Subcutaneous abdominal adipose tissue (tissue), 5 donors: ENCODE results near the gene RGS8.

Experiments
- H3K27ac ChIP-seq: one replicate; pipeline ENCODE4 v1.7.0; 2013; ENCODE audit warnings: low read depth, mild to moderate bottlenecking, inconsistent platforms, low read length, moderate library complexity
- H3K27me3 ChIP-seq, 5 donors: one replicate each; pipeline ENCODE4 v1.7.0; 2013; ENCODE audit warnings: low read length in 5 of 5, inconsistent platforms in 1 of 5; ENCODE audit not compliant: control insufficient read depth in 5 of 5, insufficient read depth in 4 of 5
- H3K36me3 ChIP-seq, 5 donors: one replicate each; pipeline ENCODE4 v1.7.0; 2013; ENCODE audit warnings: low read length in 5 of 5; ENCODE audit not compliant: control insufficient read depth in 5 of 5, insufficient read depth in 5 of 5
- H3K4me1 ChIP-seq, 5 donors: one replicate each; pipeline ENCODE4 v1.7.0; 2013; ENCODE audit warnings: low read length in 5 of 5, mild to moderate bottlenecking in 3 of 5, moderate library complexity in 1 of 5; ENCODE audit not compliant: control insufficient read depth in 5 of 5, insufficient read depth in 5 of 5
- H3K4me3 ChIP-seq, 5 donors: one replicate each; pipeline ENCODE4 v1.7.0; 2013; ENCODE audit warnings: low read length in 5 of 5, low read depth in 1 of 5
- H3K9ac ChIP-seq, 5 donors: one replicate each; pipeline ENCODE4 v1.7.0; 2013; ENCODE audit warnings: low read length in 5 of 5, mild to moderate bottlenecking in 4 of 5, moderate library complexity in 3 of 5
- H3K9me3 ChIP-seq, 5 donors: one replicate each; pipeline ENCODE4 v1.7.0; 2013; ENCODE audit warnings: low read length in 5 of 5; ENCODE audit not compliant: control insufficient read depth in 5 of 5
- donor health status: healthy.
- donor health status: healthy.
- donor health status: healthy.
- donor health status: healthy.
- donor health status: healthy.

The RGS8 gene

GRCh38 chr1:182684116-182684828 is at the start of gene RGS8:
TSS of gene RGS8 (minus strand) at chr1:182684587. CDS start at chr1:182669649, 14,938 bp downstream.
- Histone ChIP-seq H3K4me3 (no peak within 1 kb of the TSS), H3K9ac (no peak within 1 kb of the TSS), H3K4me1 (peaks cover 0 to 2% (median 0%) of the 10 kb centered on the region in 5 donors), H3K27ac (no peak within 1 kb of the TSS), H3K9me3 (no peaks in the 10 kb centered on the region), H3K27me3 (peaks cover 7 to 44% (median 27%) of the 10 kb centered on the region in 5 donors), H3K36me3 (no peaks in the 10 kb centered on the region)

- no peak overlapping the region for H3K27ac ChIP-seq
- no peaks in the 10 kb centered on the region for H3K36me3 ChIP-seq
- H3K4me1 ChIP-seq: no peaks in the 10 kb centered on the region
- H3K4me3 ChIP-seq: no peak overlapping the region
- H3K27me3 ChIP-seq: no peaks in the 10 kb centered on the region
- H3K9me3 ChIP-seq: peaks cover 0 to 7% (median 2%) of the 10 kb centered on the region in 5 donors
- H3K9ac ChIP-seq: no peak overlapping the region
Measured at GRCh38 chr1:182731852-182732575, 47.6 kb upstream of the RGS8 start.

- no peaks in the 10 kb centered on the region for H3K36me3 ChIP-seq
- no peak overlapping the region for H3K4me3 ChIP-seq
- H3K9ac ChIP-seq: no peak overlapping the region
- peaks cover 0 to 2% (median 0%) of the 10 kb centered on the region in 5 donors for H3K4me1 ChIP-seq
- no peaks in the 10 kb centered on the region for H3K9me3 ChIP-seq
- no peaks in the 10 kb centered on the region for H3K27me3 ChIP-seq
- H3K27ac ChIP-seq: no peak overlapping the region
Measured at GRCh38 chr1:182726912-182727311, 42.5 kb upstream of the RGS8 start.

GRCh38 chr1:182725259-182726255 is 41.2 kb upstream of the RGS8 start:
- H3K36me3 ChIP-seq: no peaks in the 10 kb centered on the region
- no peaks in the 10 kb centered on the region for H3K9me3 ChIP-seq
- H3K4me1 ChIP-seq: peaks cover 0 to 2% (median 0%) of the 10 kb centered on the region in 5 donors
- no peak overlapping the region for H3K4me3 ChIP-seq
- peaks cover 0 to 4% (median 0%) of the 10 kb centered on the region in 5 donors for H3K27me3 ChIP-seq
- no peak overlapping the region for H3K27ac ChIP-seq
- H3K9ac ChIP-seq: no peak overlapping the region

GRCh38 chr1:182724215-182724614 is 39.8 kb upstream of the RGS8 start:
- Histone ChIP-seq H3K4me1 (peaks cover 0 to 2% (median 0%) of the 10 kb centered on the region in 5 donors), H3K4me3 (no peak overlapping the region), H3K9ac (no peak overlapping the region), H3K36me3 (no peaks in the 10 kb centered on the region), H3K9me3 (no peaks in the 10 kb centered on the region), H3K27me3 (peaks cover 0 to 4% (median 0%) of the 10 kb centered on the region in 5 donors), H3K27ac (no peak overlapping the region)

- Histone ChIP-seq H3K4me3 (no peak overlapping the region), H3K4me1 (peaks cover 0 to 2% (median 0%) of the 10 kb centered on the region in 5 donors), H3K27me3 (peaks cover 0 to 4% (median 0%) of the 10 kb centered on the region in 5 donors), H3K27ac (no peak overlapping the region), H3K9me3 (no peaks in the 10 kb centered on the region), H3K9ac (no peak overlapping the region), H3K36me3 (no peaks in the 10 kb centered on the region)
Measured at GRCh38 chr1:182723200-182723599, 38.8 kb upstream of the RGS8 start.

- Histone ChIP-seq H3K9ac (no peak overlapping the region), H3K36me3 (no peaks in the 10 kb centered on the region), H3K4me3 (no peak overlapping the region), H3K27me3 (peaks cover 0 to 4% (median 0%) of the 10 kb centered on the region in 5 donors), H3K4me1 (peaks cover 0 to 2% (median 0%) of the 10 kb centered on the region in 5 donors), H3K9me3 (no peaks in the 10 kb centered on the region), H3K27ac (no peak overlapping the region)
Measured at GRCh38 chr1:182721525-182721924, 37.1 kb upstream of the RGS8 start.

- Histone ChIP-seq H3K4me3 (no peak overlapping the region), H3K27ac (no peak overlapping the region), H3K27me3 (peaks cover 0 to 4% (median 0%) of the 10 kb centered on the region in 5 donors), H3K9ac (no peak overlapping the region), H3K4me1 (peaks cover 0 to 2% (median 0%) of the 10 kb centered on the region in 5 donors), H3K9me3 (no peaks in the 10 kb centered on the region), H3K36me3 (no peaks in the 10 kb centered on the region)
Measured at GRCh38 chr1:182720463-182720862, 36.1 kb upstream of the RGS8 start.

- Histone ChIP-seq H3K9ac (no peak overlapping the region), H3K36me3 (no peaks in the 10 kb centered on the region), H3K4me3 (no peak overlapping the region), H3K4me1 (peaks cover 0 to 2% (median 0%) of the 10 kb centered on the region in 5 donors), H3K9me3 (no peaks in the 10 kb centered on the region), H3K27ac (no peak overlapping the region), H3K27me3 (peaks cover 0 to 4% (median 0%) of the 10 kb centered on the region in 5 donors)
Measured at GRCh38 chr1:182719553-182719952, 35.2 kb upstream of the RGS8 start.
